ENCODE data around the gene PLEKHA1.

- TF ChIP-seq EZH2phosphoT487 (IDR thresholded peaks at IDR 0.05; ENCODE audit: low read depth) (no peak), CTCF (IDR thresholded peaks at IDR 0.05; ENCODE audit: low read depth, low read length) (no peak)
These were observed 49.6 kb downstream of the PLEKHA1 start for GRCh38 chr10:122424059-122424458.
